GM10248 (cell line): Measurements from ENCODE around the gene CFAP90.

Source experiments
- CTCF ChIA-PET: fragments of 300-600 bp; sonication (Branson Sonifier 250); formaldehyde crosslinking; extraction: SDS; loops from one replicate; lab custom pipeline; 2021; ENCODE audit warnings: antibody characterized with exemption; lab: Yijun Ruan, JAX
- POLR2A ChIA-PET: fragments of 350-650 bp; sonication (Branson Sonifier 250); formaldehyde crosslinking; extraction: SDS; loops from one replicate; lab custom pipeline; 2020; ENCODE audit warnings: antibody characterized with exemption; lab: Yijun Ruan, JAX
- DNase-seq: peaks from one replicate; pipeline ENCODE4 v3.0.0; 2012; ENCODE audit errors: extremely low spot score
- TF ChIP-seq, protein P1 (sequence below): IDR thresholded peaks from 2 replicates; pipeline ENCODE4 v1.5.1; 2012; ENCODE audit warnings: mild to moderate bottlenecking, low read depth; ENCODE audit errors: extremely low read depth, missing control alignments, control extremely low read depth

The CFAP90 gene

DNA sequence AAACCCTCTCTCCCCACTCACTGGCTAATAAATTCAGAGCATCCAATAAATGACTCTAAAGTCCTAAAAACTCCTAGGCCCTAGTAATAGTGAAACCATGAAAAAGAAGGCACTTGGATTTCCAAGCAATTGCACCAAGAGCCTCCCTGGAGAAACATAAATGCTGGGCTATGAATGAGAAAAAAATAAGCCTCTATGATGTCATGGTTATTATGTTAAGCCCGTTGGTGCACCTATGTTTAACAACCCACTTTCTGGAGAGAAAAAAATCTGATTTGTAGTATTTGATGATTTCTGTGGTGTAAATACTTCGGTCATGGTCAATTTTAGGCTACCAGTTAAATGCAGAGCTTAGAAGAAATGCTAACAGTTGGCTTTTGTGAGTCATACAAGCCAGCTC, 8.4 kb downstream of the CFAP90 start:
- DNase-seq: no peak
- POLR2A ChIA-PET: no interaction called here
- TF ChIP-seq, protein P1, sequence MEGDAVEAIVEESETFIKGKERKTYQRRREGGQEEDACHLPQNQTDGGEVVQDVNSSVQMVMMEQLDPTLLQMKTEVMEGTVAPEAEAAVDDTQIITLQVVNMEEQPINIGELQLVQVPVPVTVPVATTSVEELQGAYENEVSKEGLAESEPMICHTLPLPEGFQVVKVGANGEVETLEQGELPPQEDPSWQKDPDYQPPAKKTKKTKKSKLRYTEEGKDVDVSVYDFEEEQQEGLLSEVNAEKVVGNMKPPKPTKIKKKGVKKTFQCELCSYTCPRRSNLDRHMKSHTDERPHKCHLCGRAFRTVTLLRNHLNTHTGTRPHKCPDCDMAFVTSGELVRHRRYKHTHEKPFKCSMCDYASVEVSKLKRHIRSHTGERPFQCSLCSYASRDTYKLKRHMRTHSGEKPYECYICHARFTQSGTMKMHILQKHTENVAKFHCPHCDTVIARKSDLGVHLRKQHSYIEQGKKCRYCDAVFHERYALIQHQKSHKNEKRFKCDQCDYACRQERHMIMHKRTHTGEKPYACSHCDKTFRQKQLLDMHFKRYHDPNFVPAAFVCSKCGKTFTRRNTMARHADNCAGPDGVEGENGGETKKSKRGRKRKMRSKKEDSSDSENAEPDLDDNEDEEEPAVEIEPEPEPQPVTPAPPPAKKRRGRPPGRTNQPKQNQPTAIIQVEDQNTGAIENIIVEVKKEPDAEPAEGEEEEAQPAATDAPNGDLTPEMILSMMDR: no peak
- CTCF ChIA-PET: interaction anchor here (1.0 kb wide), 1 partner anchor 8 kb away, joined by 3 read pairs; no protein-coding TSS in a partner anchor

DNA sequence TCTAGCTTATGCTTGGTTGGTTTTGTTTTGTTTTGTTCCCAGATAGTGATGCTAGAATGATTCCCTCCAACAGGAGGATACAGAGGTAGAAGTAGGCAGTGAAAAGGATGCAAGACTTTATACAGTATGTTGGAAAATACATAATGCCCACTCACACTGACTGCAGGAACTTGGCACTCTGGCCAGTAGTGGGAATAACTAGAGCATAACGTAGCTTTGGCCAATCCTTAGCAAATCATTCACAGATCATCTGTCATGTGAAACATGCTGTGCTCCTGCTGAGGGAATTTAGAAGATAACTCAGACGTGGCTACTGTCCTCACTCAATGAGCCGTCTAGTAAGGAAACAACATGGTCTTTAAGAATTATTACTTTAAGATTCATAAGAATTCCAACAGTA, 13.5 kb downstream of the CFAP90 start:
- ChIA-PET CTCF (interaction anchor here (1.7 kb wide), 1 partner anchor 20 kb away, joined by 5 read pairs; no protein-coding TSS in a partner anchor), POLR2A (no interaction called here)

DNA sequence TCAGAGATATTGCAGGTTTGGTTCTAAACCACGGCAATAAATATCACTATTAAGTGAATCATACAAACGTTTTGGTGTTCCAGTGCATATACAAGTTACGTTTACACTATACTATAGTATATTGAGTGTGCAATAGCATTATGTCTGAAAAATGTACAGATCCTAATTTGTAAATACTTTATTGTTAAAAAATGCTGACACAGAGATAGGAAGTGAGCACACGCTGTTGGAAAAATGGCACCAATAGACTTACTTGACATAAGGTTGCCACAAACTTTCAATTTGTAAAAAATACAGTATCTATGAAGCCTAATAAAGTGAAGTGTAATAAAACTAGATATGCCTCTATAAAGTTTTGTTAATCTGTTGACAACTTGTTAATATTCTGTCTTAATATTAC, 16.0 kb downstream of the CFAP90 start:
- no peak for DNase-seq
- POLR2A ChIA-PET: no interaction called here
- TF ChIP-seq, protein P1: no peak
- CTCF ChIA-PET: interaction anchor here (1.5 to 2.6 kb wide), 2 partner anchors 18 to 21 kb away, joined by 3 to 10 read pairs; no protein-coding TSS in a partner anchor

More for the DNA sequence above, 13.5 kb downstream of the CFAP90 start:
- TF ChIP-seq, protein P1: no peak
- DNase-seq: no peak

DNA sequence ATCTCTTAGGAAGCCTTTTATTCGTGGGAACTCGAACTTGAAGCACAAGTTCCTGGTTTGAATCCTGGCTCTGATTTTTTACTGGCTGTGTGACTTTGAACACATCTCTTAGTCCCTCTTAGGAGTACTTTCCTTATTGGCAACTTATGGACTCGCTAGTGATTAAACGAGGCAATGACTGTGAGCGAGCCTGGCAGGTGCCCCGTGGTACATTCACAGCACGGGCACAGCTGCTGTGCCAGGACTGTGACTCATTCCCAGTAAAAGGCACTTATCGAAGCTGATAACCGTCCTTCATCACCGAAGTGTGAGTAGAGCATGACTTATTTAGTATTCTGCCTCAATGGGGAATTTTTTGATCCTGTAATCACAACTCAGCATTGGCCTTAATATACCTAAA, 22.7 kb downstream of the CFAP90 start:
- no peak for DNase-seq
- ChIA-PET CTCF (interaction anchor here (0.8 to 4.3 kb wide), 2 partner anchors 11 to 14 kb away, joined by 3 to 18 read pairs; no protein-coding TSS in a partner anchor), POLR2A (no interaction called here)
- TF ChIP-seq, protein P1: no peak

DNA sequence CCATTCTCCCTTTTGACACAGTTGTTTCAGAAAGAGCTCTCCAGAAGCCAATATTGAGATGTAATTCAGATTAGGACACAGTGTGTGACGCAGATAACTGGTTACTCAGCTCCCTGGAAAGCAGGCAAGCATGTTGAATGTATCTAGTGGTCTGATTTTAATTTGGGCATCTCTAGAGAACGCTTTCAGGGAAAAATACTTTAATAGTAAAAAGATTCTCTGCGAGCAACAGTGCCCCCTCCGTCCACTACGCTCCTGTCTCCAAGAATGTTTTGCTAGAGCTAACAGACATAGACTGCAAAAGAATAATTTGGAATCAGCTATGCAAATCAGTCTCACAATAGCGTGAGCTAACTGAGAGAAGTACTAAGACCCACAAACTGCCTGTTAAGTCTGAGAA, 23.3 kb downstream of the CFAP90 start:
- POLR2A ChIA-PET: no interaction called here
- CTCF ChIA-PET: interaction anchor here (0.8 to 4.3 kb wide), 2 partner anchors 11 to 13 kb away, joined by 3 to 18 read pairs; no protein-coding TSS in a partner anchor
- no peak for DNase-seq
- TF ChIP-seq, protein P1: no peak

DNA sequence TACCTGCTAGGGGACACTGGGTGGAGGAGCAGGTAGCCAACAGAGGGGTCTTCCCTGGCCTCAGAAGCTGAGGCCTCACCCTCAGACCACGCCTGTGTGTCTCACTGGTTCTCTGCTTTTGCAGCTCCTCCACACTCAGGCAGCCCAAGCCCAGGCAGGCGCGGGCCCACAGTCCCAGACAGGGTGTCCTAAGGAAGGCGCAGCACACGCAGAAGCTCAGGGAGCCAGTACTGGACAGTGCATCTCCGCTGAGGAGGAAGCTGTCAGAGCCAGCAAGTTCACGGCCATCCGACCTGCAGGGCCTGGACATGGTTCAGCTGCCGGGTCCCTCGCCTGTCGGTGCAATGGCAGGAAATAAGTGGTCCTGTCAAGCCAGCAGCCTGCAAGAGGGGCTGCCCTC, 25.3 kb downstream of the CFAP90 start:
- TF ChIP-seq, protein P1: no peak
- no peak for DNase-seq
- CTCF ChIA-PET: interaction anchor here (1.5 kb wide), 1 partner anchor 10 kb away, joined by 7 read pairs; no protein-coding TSS in a partner anchor
- POLR2A ChIA-PET: no interaction called here
